ENCODE measurements around the gene MICAL2.

The MICAL2 gene

DNA sequence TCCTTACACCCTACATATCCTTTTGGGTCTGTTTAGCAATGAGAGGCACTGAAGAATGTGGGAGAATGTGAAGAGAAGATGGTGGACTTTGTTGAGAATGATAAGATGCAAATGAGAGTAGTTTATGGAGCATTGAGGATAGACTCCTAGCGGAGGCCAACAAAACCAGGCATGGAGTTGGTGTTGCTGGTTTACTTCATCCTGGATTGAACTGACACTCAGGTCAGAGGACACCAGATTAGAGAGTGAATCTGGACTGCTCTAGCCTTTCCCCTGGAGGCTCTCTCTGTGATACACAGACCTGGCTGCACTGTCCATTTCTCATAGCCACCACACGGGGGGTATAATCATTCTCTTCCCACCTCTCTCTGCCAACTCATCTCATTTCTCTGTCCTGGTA, 98.7 kb downstream of the MICAL2 start:
- DNase-seq (ENCODE audit: low read depth in 3 of 3): no peak

DNA sequence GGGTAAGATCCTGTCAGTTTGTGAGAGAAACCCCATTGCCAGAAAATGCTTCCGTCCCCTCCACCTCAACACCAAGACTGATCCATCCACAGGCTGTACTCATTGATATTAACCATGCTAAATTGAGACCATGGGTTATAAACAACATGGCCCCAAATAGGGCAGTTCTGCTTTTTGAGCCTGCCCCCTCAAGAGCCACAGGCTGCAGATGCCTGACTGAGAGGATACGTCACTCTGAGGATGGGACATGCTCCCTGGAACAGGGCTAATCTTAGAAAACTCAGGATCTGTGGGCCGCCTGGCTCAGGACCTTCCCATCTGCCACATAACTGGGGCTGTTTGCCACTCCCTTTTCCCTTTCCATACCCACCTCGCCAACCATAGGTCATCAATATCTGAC, 99.8 kb downstream of the MICAL2 start:
- DNase-seq (ENCODE audit: low read depth in 3 of 3): no peak

DNA sequence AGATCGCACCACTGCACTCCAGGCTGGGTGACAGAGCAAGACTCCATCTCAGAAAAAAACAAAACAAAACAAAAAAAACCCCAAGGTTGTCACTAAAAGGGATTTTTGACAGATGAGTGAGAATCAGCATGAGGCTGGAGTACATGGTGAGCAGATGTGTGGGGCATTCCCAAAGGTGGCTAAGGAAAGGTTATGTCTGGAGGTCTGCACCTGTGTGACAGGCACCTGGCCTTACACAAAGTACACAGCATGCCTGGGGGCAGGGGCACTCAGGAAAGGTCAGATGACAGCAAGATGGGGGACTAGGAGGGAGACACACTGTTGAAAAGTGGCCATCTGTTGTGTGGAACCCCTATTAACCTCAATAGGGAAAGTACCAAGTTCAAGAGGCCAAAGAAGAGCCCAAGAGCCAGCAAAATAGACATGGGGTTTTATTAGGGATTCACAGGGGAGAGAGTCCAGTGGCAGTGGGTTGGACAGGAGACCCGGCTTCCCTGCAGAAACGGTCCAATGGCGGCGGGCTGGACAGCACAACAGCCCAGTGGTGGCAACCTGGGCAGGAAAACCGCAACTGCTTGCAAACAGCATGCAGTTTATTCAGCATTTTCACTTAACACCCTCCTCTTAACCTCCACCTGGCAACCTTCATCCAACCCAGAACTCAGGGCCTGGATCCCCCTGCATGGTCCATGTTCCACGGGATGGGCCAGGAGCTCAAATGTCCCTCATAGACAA, 101.1 kb downstream of the MICAL2 start:
- DNase-seq (ENCODE audit: low read depth in 3 of 3): no peak

DNA sequence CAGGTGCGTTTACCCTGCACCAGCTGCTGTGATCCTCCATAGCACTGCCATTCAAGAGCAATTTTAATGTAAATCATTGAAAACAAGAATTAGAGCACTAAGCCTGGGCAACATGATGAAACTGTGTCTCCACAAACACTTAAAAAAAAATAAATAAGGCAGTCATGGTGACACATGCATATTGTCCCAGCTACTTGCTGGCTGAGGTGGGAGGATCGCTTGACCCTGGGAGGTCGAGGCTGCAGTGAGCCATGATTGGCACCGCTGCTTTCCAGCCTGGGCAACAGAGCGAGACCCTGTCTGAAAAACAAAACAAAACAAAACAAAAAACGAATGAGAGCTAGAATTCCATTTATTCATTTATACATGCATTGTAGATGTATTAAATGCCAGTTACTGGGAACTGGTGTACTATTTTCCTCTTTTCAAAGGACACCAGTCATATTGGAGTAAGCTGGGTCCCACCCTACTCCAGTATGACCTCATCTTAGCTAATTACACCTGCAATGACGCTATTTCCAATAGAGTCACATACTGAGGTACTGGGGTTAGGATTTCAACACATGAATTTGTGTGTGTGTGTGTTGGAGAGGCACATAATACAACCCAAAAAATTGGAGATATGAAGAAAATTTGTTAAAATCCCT, 101.9 kb downstream of the MICAL2 start:
- no peak for DNase-seq (ENCODE audit: low read depth in 3 of 3)

DNA sequence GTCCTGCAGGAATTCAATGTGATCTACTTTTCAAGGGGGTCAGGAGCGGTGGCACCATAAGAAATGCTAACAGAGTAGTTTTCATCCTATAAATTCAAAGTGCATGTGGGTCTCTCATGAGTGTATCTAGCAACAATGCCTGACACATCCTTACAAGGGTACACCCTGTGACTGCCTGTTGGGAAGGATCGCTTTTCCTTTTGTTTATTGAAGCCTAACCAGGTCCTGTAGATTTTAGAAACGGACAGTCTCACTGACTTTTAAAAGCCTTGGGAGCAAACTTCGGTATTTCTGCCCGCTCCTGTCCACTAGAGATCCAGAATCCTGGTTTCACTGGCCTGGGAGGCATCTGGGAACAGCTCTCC, 102.4 kb downstream of the MICAL2 start:
- DNase-seq (ENCODE audit: low read depth in 3 of 3): no peak

DNA sequence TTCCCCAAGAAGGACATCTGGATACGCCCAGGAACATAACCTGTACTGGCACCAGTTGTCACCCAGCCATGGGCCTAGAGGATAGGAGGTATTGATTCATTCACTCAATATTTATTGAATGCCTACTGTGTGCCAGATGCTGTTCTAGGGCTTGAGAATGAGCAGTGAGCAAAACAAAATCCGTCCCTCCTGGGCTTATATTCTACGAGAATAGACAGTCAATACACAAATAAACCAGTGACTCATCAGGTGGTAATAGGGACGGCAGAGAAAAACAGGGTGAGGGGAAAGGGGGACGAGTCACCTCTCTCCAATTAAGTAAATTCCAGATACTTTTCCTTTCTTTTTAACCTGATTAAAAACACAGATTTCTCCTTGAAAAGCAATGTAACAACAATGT, 103.5 kb downstream of the MICAL2 start:
- DNase-seq (ENCODE audit: low read depth in 3 of 3): no peak

DNA sequence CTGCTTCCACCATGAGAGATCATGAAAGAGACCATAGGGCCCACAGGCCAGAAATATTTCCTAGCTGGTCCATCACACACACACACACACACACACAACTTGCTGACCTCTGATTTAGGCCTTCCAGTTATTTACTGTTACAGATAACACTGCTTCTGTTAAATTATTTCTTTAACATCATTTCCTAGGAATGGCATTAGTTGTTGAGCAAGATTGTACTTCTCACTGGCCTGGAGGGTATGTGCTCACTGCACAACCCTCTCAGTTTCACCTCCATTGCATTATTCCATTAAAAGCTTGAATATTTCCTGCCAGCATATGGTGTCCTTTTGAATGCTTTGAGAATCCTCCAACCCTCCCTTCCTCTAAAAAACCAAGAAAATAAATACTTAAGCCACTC, 104.4 kb downstream of the MICAL2 start:
- no peak for DNase-seq (ENCODE audit: low read depth in 3 of 3)

DNA sequence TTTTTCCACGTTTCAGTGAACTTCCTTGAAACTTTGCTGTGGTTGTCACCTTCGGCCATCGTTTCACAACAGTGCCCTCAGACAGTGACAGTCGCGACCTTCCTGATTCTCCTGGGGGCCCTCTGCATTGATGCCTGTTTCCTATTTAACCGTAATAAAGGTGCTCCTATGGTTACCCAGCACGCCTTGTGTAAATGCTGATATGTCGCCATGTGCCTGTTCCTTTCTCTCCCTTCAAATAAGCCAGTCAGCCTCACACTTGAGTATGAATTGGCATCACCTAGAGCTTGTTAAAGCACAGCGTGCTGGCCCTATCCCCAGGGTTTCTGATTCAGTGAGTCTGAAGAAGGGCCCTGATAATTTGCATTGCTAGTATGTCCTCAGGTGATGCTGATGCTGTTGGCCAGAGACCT, 104.8 kb downstream of the MICAL2 start:
- DNase-seq (ENCODE audit: low read depth in 3 of 3): no peak

DNA sequence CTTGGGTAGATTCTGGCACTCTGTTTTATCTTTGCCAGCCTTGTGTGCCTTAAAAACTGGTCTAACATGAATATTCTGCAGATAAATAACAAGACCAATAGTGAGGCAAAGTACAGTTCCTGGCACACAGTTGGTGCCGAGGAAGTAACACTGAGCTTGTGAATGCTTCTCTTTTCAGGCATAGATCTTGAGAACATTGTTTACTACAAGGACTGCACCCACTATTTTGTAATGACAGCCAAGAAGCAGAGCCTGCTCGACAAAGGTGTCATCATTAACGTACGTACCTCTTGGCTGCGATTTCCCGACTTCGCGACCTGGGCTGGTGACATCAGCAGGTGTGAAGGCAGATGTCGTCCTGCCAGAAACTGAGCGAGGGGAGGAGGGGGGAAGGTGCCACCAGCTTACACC, 105.7 kb downstream of the MICAL2 start:
- DNase-seq (ENCODE audit: low read depth in 3 of 3): no peak

DNA sequence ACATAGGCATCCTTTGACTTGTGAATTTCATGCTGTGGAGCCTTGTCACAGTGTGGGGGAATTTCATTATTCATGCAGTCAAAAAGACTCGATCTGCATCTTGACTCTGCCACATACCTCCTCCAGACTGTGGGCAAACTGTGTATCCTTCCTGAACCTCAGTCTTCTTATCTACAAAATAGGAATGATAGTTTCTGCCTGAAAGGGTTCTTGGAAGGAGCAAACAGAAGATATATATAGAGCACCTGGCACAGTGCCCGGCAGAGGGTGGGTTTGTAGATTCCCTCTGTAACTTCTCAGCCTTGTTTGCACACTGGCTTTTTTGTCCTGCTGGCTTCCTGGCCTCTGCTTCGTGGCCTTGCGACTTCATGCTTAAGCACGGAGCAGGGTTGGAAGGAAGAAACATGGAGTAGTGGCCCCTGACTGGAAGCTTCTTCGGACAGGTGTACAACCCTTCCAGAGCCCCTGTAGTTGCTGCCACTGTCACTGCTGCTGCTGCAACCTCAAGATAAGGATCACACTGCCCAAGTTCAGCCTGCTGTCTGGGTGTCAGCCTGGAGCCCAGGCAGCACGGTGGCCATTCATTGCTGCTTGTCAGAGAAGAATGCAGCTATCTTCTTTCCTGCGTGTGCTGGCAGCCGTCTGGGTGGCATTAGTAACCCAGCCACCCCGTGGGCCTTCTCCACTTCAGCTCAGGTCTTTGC, 106.4 kb downstream of the MICAL2 start:
- DNase-seq (ENCODE audit: low read depth in 3 of 3): no peak

DNA sequence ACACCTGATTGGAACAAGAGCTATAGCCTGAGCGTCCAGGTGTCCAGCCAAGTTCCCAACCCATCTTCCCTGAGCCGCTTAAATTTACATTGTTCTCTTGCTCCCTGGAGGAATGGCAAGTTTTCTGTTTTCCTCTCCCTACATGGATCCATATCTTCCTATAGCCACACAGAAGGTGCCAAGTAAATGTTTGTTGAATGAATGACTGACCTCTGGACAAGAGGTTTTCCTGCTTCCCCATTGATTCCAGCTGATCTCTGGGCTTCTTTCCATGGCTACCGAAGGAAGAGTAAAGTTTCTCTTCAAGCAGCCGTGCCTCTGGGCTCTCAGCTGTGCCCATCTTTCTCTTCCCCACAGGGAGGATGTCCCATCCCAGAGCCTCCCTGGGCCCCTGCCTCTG, 107.5 kb downstream of the MICAL2 start:
- DNase-seq (ENCODE audit: low read depth in 3 of 3): no peak

DNA sequence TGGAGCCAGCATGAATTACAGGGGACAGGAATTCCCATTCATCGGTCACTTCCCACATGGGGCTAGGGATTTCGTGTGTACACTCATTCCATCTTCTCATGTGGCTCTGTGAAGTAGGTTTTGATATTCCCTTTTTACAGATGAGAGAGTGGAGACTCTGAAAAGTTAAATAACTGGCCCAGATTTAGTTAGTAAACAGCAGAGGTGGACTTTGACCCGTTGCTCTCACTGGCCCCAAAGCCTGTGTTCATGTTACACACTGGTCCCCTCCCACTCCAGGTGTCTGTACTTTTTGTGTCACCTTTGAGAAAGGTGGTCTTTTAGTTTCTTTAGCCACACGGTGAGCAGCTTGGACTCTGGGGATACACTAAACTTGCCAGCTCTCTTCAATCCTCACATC, 108.5 kb downstream of the MICAL2 start:
- DNase-seq (ENCODE audit: low read depth in 3 of 3): no peak

DNA sequence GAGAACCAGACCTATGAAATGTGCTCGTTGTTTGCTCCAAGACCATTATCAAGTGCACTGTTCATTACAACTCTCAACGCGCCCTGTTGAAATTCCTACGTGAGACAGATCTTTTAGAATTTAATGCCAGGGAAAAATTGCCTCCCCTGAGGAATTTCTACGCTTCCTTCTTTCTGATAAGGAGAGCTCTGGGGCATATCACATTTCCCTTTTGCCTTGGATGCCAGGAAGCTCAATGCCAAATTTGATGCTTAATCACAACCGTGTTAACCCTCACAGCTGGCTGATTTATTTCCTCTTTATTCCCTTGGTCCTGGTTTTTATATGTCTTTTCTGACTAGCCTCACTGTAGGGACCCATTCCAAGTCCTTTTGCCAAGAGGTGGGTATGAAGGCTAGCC, 109.4 kb downstream of the MICAL2 start:
- DNase-seq (ENCODE audit: low read depth in 3 of 3): no peak

DNA sequence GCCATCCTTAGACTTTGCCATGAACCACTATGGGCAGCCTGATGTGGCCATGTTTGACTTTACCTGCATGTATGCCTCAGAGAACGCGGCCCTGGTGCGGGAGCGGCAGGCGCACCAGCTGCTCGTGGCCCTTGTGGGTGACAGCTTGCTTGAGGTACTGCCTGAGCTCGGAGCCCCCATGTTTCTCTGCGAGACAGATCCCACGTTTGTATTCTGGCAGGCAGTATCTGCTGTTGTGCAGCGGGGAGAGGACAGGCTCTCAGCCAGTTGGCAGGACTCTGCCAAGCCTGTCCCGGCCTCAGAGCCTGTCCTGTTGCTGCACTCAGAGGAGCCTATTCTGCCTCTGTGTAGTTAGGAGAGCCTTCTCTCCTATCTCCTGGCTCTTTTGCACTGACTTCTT, 109.9 kb downstream of the MICAL2 start:
- DNase-seq (ENCODE audit: low read depth in 3 of 3): no peak

DNA sequence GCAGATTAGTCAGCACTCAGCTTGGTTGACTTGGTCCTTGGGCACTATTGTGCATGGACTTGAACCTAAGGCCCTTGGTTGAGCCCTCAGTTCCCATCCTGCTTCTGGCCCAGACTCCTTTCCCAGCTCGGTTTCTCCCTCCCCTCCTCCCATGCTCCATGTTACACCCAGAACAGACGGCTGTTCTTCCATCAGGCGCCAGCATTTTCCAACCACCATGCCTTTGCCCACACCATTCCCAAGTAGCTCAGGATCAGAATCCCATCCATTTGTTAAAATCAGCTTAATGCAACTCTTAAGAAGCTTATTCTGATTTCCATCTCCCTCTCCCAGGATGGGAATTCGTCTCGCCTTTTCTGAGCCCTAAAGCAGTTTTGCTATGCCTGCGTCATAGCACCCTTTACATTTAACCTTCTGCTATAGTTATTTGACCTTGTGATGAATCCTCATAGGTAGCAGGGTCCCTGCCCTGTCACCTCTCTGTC, 110.7 kb downstream of the MICAL2 start:
- DNase-seq (ENCODE audit: low read depth in 3 of 3): no peak

DNA sequence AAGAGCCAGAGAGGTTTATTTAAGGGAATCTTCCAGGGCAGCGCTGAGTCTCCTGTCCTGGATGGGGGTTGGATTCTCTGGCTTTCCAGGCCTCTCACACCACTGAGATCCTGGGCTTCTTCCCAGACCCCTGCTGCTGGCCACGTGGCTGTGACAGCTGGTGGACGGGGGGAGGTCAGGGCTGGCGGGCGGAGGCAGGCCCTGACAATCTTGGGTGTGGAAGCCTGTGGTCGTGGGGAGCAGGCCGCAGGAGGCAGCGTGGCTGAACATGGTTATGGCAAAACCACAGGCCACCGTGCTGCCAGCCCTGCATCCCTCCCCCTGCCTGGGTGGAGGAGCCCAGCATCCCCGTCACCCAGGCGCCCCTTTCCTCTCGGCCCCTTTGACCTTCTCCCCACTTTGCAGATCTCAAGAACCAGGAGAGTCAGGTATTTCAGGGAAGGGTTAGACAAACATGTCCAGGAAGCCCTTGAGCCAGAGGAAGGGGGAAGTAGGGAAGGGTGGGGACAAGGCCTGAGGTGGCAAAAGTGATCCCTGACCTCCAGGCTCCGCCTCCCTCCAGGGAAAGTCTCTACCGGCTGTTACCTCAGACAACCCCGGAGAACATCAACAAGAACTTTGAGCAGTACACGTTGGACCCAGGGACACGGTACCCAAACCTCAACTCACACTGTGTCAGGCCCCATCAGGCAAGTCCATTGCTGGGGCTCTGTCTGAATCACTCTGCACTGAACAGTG, 111.8 kb downstream of the MICAL2 start:
- DNase-seq (ENCODE audit: low read depth in 3 of 3): no peak

DNA sequence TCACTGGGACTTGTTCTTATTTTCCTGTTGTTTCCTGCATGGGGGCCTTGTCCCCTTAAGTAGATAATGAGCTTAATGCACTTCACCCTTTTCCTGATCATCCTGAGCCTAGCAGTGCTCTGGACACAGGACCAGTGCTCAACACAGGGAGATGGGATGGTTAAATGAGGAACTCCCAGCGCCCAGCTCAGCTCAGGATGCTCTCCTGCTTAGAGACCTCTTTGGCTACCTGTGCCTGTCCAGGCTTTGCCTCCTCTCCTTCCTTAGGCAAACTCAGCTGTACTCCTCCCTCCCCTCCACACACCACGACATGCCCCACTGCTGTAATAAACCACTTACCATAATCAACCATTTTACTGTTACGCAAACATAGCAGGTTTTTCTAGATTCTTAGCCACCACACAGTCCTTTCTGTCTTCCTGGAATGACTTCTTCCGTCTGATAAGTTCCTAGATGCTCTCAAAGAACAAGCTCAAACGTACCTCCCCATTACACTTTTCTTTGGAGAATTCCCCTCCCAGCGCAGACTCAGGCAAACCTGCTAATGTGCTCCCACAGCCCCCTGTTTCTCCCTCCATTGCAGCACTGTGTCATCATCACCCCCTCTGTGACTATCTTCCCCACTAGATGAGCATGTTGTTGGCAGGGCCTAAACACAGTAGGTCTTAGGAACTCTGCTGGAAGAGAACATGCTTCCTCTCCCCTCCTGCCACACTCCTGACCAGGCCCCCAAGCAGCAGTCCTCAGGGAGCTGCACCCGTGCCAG, 113.6 kb downstream of the MICAL2 start:
- no peak for DNase-seq (ENCODE audit: low read depth in 3 of 3)

DNA sequence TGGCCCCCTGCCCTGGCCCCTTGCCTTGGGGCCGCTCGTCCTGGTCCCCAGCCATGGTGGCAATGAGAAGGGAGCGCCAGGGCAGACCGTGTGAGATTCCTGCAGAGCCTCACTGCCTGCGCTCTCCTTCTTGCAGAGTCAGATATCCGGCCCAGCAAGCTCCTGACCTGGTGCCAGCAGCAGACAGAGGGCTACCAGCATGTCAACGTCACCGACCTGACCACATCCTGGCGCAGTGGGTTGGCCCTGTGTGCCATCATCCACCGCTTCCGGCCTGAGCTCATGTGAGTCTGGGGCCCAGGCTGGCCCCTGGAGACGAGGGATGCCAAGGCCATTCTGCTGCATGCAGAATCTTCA, 114.1 kb downstream of the MICAL2 start:
- DNase-seq (ENCODE audit: low read depth in 3 of 3): peak; percentile 50 to 61 (median 52)

DNA sequence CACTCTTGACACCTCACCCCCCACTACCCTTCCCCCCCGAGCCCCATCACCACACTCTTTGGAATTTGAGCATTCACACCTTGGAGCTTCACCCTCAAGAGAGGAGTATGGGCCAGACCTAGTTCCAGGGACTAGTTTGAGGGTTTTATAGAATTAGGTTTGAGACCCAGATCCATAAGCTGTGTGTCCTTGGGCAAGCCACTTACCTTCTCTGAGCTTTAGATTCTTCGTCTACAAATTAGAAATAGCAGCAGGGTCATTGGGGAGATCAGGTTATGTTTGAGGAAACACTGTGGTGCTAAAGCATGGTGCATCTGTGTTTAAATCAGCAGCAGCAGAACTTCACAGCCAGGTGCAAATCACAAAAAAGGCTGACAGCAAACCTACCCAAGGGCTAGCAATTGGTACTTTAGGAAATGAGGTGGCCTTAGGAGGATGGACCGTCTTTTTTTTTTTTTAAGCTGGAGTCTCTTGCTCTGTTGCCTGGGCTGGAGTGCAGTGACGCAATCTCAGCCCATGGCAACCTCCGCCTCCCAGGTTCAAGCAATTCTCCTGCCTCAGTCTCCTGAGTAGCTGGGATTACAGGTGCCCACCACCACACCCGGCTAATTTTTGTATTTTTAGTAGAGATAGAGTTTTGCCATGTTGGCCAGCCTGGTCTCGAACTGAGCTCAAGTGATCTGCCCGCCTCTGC, 114.8 kb downstream of the MICAL2 start:
- no peak for DNase-seq (ENCODE audit: low read depth in 3 of 3)

DNA sequence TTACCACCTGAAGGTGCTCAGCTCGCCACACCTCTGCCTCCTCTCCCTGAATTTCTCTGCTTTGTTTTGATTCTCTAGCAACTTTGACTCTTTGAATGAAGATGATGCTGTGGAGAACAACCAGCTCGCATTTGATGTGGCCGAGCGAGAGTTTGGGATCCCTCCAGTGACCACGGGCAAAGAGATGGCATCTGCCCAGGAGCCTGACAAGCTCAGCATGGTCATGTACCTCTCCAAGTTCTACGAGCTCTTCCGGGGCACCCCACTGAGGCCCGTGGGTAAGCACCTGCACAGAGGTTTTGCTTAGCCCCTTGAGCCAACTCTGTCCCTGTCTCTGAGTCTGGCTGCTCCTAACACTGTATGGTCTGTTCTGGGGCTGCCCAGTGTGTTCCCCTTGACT, 115.7 kb downstream of the MICAL2 start:
- DNase-seq (ENCODE audit: low read depth in 3 of 3): no peak
